Left ventricle myocardium superior (tissue), 1 donor: ENCODE measurements around the gene AGR2. TPM values are rescaled to one million over a fixed set of nuclear protein-coding genes. Genes with fewer than 3 reads are reported as not detected.
A peak's percentile ranks its signal among the peaks of the same experiment; 100 is the strongest.

Source experiments
- ATAC-seq: fragments of 200-7000 bp; cut with Tn5 transposase; one replicate; pipeline ENCODE4 v1.9.1; 2020; ENCODE audit warnings: mild to moderate bottlenecking, moderate library complexity
- DNase-seq: peaks from one replicate; pipeline ENCODE4 v3.0.0-alpha.2; 2020
- intact Hi-C: fragments of 100-400 bp; cut with micrococcal nuclease; formaldehyde crosslinking; loops from one replicate; pipeline ENCODE4 v1.11.0; 2022
- total RNA-seq: library from RNA; stranded (reverse); fragmentation: NEBNext Ultra II Directional; extraction: Animal tissue kit (Norgen Biotek cat#: 25700); gene quantifications from one replicate; pipeline ENCODE4 v1.2.1, GENCODE V29; 2021
- donor health status: DM: no; HTN: yes; CAD: no; lungs with severe emphysema.

The AGR2 gene
- total RNA-seq, 1 donor from 2014 or later, result not detected

DNA sequence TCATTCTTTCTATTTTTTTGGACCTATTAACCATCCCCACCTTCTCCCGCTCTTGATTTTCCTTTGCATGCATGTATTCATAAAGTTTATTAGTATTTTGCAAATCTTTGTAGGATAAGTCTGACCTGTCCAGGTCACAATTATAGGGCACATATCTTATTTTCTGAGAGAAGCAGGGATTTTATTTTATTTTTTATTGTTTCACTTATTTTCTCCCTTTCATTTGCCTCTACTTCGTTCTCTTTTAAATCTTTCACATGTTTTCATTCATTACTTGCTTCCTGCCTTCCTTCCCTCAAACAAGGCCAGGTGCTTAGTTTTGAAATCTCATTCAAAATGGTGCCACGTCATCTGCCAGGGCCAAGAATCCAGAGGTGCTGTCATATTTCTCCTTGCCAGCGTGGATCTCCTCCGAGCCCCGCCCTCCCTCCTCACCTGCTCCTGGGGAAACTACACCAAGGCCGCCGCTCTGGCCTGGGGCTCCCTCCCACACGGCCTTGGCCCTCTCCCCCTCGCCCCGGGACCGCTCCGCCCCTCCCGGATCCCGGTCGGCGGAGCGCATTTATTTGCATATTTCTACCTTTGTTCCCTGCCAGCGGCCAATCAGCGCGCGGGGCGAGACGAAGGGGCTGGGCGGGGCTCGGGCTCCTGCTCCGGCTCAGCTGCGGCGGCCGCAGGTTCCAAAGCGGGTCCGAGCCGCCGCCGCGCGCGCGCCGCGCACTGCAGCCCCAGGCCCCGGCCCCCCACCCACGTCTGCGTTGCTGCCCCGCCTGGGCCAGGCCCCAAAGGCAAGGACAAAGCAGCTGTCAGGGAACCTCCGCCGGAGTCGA is 51.5 kb downstream of the AGR2 start, which contains the start of gene TSPAN13:
Gene TSPAN13 (plus strand): TSS at position 654 of the 830 bp plus-strand sequence. CDS start 213 bp downstream, outside the sequence.
- ATAC-seq, result peak; percentile 98
- DNase-seq, result peak; percentile 87
- intact Hi-C loops, result no loop called here

DNA sequence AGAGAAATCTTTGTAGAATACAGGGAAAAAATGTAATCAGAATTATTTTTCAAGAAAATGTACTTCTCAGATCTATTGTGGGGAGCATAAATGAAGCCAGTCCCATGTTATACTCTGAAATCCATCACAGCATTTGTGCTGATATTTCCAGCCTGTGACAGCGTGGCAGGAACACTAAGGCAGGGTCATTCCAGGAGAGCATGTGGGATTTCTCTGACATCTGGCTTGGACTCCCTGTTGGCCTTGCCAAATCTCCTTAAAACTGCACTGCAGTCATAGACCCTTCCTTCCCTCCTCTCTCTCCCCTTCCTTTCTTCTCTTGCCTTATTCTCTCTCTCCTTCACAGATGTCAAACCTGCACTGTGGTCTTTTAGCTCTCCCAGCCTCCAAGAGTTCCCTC is 57.7 kb downstream of the AGR2 start:
- ATAC-seq (peak; percentile 95), DNase-seq (peak; percentile 39)
- intact Hi-C loops, result no loop called here

DNA sequence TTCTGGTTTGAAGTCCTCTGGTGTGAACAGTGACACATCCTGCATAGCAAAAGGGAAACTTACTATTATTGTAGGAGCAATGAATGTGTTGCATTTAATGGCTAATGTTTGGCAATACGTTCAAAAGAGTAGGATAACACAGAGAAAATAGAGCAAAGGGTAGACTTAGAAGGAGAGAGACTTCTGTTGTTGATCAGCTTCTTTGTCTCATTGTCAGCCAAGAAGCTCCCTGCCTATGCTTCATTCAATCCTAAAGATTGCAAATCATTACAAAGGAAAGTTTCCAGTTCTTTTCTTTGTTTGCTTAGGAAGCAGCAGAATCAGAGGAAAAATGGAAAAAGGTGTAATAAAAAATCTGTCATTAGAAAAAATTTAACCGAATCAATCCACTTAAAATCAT is 59.2 kb downstream of the AGR2 start:
- ATAC-seq, result no peak
- no peak for DNase-seq
- intact Hi-C loops, result no loop called here

GRCh38 chr7:16744518-16745250 is 60.1 kb downstream of the AGR2 start:
- no peak for DNase-seq
- intact Hi-C loops, result no loop called here
- no peak for ATAC-seq

DNA sequence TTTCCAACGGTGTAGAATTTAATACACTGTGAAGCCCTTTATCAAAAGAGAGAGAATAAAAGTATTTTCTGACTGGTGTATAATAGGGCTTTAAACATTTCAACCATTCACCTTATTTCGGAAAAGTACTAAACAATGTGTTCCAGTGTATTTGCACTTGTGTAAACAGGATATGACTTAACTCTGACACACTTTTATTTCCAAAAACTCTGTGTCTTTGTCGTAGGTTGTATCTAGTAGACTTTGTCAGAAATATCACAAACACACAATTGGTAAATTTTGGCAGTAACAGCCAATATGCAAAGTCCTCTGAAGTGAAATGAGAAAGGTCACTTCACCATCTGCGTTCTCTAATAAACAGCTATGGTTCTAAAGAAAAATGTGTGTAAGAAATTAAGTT is 61.6 kb downstream of the AGR2 start:
- no peak for ATAC-seq
- no peak for DNase-seq
- intact Hi-C loops, result no loop called here

DNA sequence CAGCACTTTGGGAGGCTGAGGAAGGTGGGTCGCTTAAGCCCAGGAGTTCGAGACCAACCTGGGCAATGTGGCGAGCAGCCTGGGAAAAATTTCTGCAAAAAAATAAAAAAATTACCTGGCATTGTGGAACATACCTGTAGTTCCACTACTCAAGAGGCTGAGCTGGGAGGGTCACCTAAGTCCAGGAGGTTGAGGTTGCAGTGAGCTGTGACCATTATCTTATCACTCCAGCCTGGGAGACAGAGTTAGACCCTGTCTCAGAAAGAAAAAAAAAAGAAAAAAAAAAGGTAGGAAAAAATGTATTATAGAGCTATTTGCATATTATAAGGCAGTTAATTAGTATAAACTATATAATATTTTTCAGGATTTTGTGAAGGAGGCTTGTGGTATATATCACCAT is 62.3 kb downstream of the AGR2 start:
- ATAC-seq (no peak), DNase-seq (no peak)
- intact Hi-C loops, result no loop called here

Other genes with a start within 250 kb of the AGR2 start
- gene ANKMY2, start 159.2 kb downstream of the AGR2 start, total RNA-seq, result 24.6 TPM
- 377 TPM for gene BZW2, start 158.8 kb downstream of the AGR2 start, total RNA-seq
- 18.1 TPM for gene TSPAN13, start 51.2 kb downstream of the AGR2 start, total RNA-seq
- gene AGR3, start 77.0 kb upstream of the AGR2 start, total RNA-seq, result not detected